GM23338 (cell line): ENCODE data around the gene RPS8. TPM values are rescaled to one million over a fixed set of nuclear protein-coding genes. Genes with fewer than 3 reads are reported as not detected.
A peak's percentile ranks its signal among the peaks of the same experiment; 100 is the strongest.
"Not testable (repeated sequence)": the region's sequence is repeated elsewhere in the genome, so short reads cannot be mapped to it uniquely, and the experiment has no call there.

Experiments
- ATAC-seq: fragments of 200-7000 bp; cut with Tn5 transposase; 3 replicates; pipeline ENCODE4 v1.9.1; 2020
- DNase-seq: peaks from one replicate; pipeline ENCODE4 v3.0.0-alpha.2; 2015; ENCODE audit warnings: low spot score
- H2AFZ ChIP-seq: fragments of 200-600 bp; sonication (generic); 2 replicates; pipeline ENCODE4 v1.8.0; 2016; ENCODE audit warnings: antibody characterized with exemption, mild to moderate bottlenecking, moderate library complexity
- H3F3A ChIP-seq: fragments of 200-600 bp; sonication (generic); replicated peaks from 2 replicates; pipeline ENCODE4 v1.8.0; 2017; ENCODE audit warnings: antibody characterized with exemption, mixed run types, low read depth
- H3K27ac ChIP-seq: fragments of 200-600 bp; sonication (generic); 2 replicates; pipeline ENCODE4 v1.6.1; 2016; ENCODE audit warnings: low read depth
- H3K27me3 ChIP-seq: fragments of 200-600 bp; sonication (generic); 2 replicates; pipeline ENCODE4 v1.8.0; 2016; ENCODE audit warnings: mild to moderate bottlenecking, mixed run types, moderate library complexity; ENCODE audit not compliant: insufficient read depth
- H3K36me3 ChIP-seq: fragments of 200-600 bp; sonication (generic); 2 replicates; pipeline ENCODE4 v1.8.0; 2016; ENCODE audit warnings: mild to moderate bottlenecking; ENCODE audit not compliant: insufficient read depth
- H3K4me1 ChIP-seq: fragments of 200-600 bp; sonication (generic); 2 replicates; pipeline ENCODE4 v1.8.0; 2016; ENCODE audit warnings: mild to moderate bottlenecking, moderate library complexity; ENCODE audit not compliant: insufficient read depth
- H3K4me2 ChIP-seq: fragments of 200-600 bp; sonication (generic); 2 replicates; pipeline ENCODE4 v1.7.1; 2017; ENCODE audit warnings: mixed run types
- H3K4me3 ChIP-seq: fragments of 200-600 bp; sonication (generic); 2 replicates; pipeline ENCODE4 v1.6.1; 2016; ENCODE audit warnings: mixed run types
- H3K79me2 ChIP-seq: fragments of 200-600 bp; sonication (generic); replicated peaks from 2 replicates; pipeline ENCODE4 v1.8.0; 2017; ENCODE audit warnings: mild to moderate bottlenecking; ENCODE audit not compliant: insufficient read depth
- H3K9me2 ChIP-seq: fragments of 200-600 bp; sonication (generic); 2 replicates; pipeline ENCODE4 v1.8.0; 2017; ENCODE audit not compliant: insufficient read depth
- H4K20me1 ChIP-seq: fragments of 200-600 bp; sonication (generic); replicated peaks from 2 replicates; pipeline ENCODE4 v1.8.0; 2017; ENCODE audit warnings: mild to moderate bottlenecking; ENCODE audit not compliant: insufficient read depth
- H3K27ac Mint-ChIP-seq: 2 replicates; pipeline ENCODE4 v1.8.0; 2020; ENCODE audit warnings: inconsistent platforms, mild to moderate bottlenecking, moderate library complexity, mixed read lengths
- H3K27me3 Mint-ChIP-seq: 3 replicates; pipeline ENCODE4 v1.8.0; 2022; ENCODE audit warnings: low read depth, mild to moderate bottlenecking, moderate library complexity, mixed read lengths, inconsistent platforms; ENCODE audit not compliant: insufficient read depth, poor library complexity
- H3K36me3 Mint-ChIP-seq: 3 replicates; pipeline ENCODE4 v1.8.0; 2021; ENCODE audit warnings: low read depth, mild to moderate bottlenecking, inconsistent platforms, moderate library complexity, mixed read lengths
- H3K4me1 Mint-ChIP-seq: 3 replicates; pipeline ENCODE4 v1.8.0; 2020; ENCODE audit warnings: mild to moderate bottlenecking, inconsistent platforms, mixed read lengths
- H3K4me3 Mint-ChIP-seq: 3 replicates; pipeline ENCODE4 v1.8.0; 2021; ENCODE audit warnings: moderate library complexity, mild to moderate bottlenecking, inconsistent platforms, mixed read lengths
- H3K9me3 Mint-ChIP-seq: 3 replicates; pipeline ENCODE4 v1.8.0; 2020; ENCODE audit warnings: moderate library complexity, mild to moderate bottlenecking, inconsistent platforms, mixed read lengths
- CREB1 ChIP-seq: fragments of 250-450 bp; sonication (Bioruptor Pico); IDR thresholded peaks from 2 replicates; pipeline ENCODE4 v1.5.0; 2020; ENCODE audit warnings: low read depth, mild to moderate bottlenecking, moderate library complexity
- ETS1 ChIP-seq: IDR thresholded peaks from 2 replicates; pipeline ENCODE4 v1.6.1; 2016; ENCODE audit warnings: antibody characterized with exemption
- JUNB ChIP-seq: IDR thresholded peaks from one replicate; pipeline ENCODE4 v1.6.1; 2016; ENCODE audit warnings: antibody characterized with exemption; ENCODE audit not compliant: unreplicated experiment
- POLR2AphosphoS5 ChIP-seq: IDR thresholded peaks from 2 replicates; pipeline ENCODE4 v1.6.1; 2016; ENCODE audit warnings: antibody characterized with exemption, low read depth
- polyA plus RNA-seq: library from polyadenylated mRNA; unstranded; fragments of >200 nt; fragmentation: Nextera tagmentation; extraction: Ambion mirVana; gene quantifications from 2 replicates; pipeline ENCODE4 v1.2.1, GENCODE V29; 2016
- total RNA-seq: library from RNA; depleted of rRNA; stranded (reverse); fragments of >200 nt; shearing (Covaris generic); gene quantifications from 2 replicates; pipeline ENCODE4 v1.2.3, GENCODE V29; 2014
- TF ChIP-seq, protein P1 (sequence below): IDR thresholded peaks from one replicate; pipeline ENCODE4 v1.6.1; 2018; ENCODE audit warnings: antibody characterized with exemption; ENCODE audit not compliant: unreplicated experiment

The RPS8 gene
- total and polyA plus RNA-seq, 2 experiments from 2014 or later, result 1,756 to 2,427 TPM

DNA sequence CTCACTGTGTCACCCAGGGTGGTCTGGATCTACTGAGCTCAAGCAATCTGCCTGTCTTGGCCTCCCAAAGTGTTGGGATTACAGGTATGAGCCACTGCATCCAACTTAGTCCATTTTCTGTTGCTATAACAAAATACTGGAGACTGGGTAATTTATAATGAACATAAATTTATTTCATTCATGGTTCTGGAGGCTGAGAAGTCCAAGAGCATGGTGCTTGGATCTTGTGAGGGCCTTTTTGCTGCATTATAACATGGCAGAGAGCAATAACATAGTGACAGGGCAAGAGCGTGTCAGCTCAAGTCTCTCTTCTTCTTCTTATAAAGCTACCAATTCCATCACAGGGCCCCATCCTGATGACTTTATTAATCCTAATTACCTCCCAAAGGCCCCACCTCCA lies 39.3 kb upstream of the RPS8 start (continued):
- TF ChIP-seq, protein P1, sequence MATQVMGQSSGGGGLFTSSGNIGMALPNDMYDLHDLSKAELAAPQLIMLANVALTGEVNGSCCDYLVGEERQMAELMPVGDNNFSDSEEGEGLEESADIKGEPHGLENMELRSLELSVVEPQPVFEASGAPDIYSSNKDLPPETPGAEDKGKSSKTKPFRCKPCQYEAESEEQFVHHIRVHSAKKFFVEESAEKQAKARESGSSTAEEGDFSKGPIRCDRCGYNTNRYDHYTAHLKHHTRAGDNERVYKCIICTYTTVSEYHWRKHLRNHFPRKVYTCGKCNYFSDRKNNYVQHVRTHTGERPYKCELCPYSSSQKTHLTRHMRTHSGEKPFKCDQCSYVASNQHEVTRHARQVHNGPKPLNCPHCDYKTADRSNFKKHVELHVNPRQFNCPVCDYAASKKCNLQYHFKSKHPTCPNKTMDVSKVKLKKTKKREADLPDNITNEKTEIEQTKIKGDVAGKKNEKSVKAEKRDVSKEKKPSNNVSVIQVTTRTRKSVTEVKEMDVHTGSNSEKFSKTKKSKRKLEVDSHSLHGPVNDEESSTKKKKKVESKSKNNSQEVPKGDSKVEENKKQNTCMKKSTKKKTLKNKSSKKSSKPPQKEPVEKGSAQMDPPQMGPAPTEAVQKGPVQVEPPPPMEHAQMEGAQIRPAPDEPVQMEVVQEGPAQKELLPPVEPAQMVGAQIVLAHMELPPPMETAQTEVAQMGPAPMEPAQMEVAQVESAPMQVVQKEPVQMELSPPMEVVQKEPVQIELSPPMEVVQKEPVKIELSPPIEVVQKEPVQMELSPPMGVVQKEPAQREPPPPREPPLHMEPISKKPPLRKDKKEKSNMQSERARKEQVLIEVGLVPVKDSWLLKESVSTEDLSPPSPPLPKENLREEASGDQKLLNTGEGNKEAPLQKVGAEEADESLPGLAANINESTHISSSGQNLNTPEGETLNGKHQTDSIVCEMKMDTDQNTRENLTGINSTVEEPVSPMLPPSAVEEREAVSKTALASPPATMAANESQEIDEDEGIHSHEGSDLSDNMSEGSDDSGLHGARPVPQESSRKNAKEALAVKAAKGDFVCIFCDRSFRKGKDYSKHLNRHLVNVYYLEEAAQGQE, result no peak

GRCh38 chr1:44738953-44739306 lies 36.4 kb upstream of the RPS8 start:
- Histone ChIP-seq H3K36me3 (peaks cover 14% of the 10 kb centered on the region; the same call in 1 of the 2 replicates), H3K4me2 (peak overlapping the region; percentile 37), H3K27ac (peak overlapping the region; percentile 65), H3F3A (peaks cover 12% of the 10 kb centered on the region; the same call in 1 of the 2 replicates), H3K4me3 (peak overlapping the region; percentile 97), H3K79me2 (peaks cover 38% of the 10 kb centered on the region)
- not testable (repeated sequence) for H3K4me1 ChIP-seq, H2AFZ ChIP-seq, H3K9me3 Mint-ChIP-seq, H3K27me3 ChIP-seq, DNase-seq, ATAC-seq, H3K9me2 ChIP-seq, H4K20me1 ChIP-seq
- Mint-ChIP-seq H3K27me3 (peaks cover 11% of the 10 kb centered on the region), H3K36me3 (peaks cover 39% of the 10 kb centered on the region), H3K27ac (peak overlapping the region; percentile 97), H3K4me1 (peaks cover 11% of the 10 kb centered on the region), H3K4me3 (peak overlapping the region; percentile 90)

DNA sequence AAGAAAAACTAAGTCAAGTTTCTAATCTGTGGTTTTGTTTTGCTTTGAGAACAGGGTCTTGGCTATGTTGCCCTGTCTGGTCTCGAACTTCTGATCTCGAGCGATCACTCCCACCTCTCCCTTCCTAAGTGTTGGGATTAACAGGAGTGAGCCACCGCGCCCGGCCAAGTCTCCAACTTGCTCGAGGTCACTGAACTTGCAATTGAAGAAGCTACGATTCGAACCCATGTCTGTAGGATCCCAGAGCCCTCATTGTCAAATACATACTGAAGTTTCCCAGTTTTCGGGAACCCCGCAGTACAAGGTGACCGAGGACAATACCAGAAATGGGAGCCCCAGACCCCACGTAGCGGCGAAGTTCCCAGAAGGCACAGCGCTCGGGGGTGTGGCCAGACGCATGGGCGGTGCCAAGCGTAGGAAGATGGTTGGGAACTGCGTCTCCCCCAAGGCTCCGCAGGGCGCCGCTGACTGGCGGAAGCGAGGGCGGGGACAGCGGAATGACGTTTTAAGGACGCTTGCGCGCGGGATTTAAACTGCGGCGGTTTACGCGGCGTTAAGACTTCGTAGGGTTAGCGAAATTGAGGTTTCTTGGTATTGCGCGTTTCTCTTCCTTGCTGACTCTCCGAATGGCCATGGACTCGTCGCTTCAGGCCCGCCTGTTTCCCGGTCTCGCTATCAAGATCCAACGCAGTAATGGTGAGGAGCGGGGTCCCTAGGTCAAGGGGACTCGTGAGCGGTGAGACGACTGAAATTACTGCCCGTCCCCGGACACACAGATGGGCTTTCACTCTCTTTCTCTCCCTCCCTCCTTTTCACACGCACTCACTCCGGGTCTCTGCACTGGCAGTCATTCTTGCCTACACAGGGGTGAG lies 35.8 kb upstream of the RPS8 start, which contains the start of gene KIF2C:
Gene KIF2C (plus strand): TSS at position 531 of the 872 bp plus-strand sequence. CDS start 96 bp downstream, at position 627.
- TF ChIP-seq JUNB (no peak), CREB1 (peak; percentile 89), POLR2AphosphoS5 (peak; percentile 95), ETS1 (peak; percentile 69)
- Histone ChIP-seq H3K27ac (peak within 1 kb of the TSS; percentile 87), H3K4me1 (peaks cover 7% of the 10 kb centered on the region; the same call in 1 of the 2 replicates), H3K4me2 (peak within 1 kb of the TSS; percentile 97), H3K27me3 (no peaks in the 10 kb centered on the region), H3F3A (peaks cover 12% of the 10 kb centered on the region; the same call in 1 of the 2 replicates), H4K20me1 (peaks cover 15% of the 10 kb centered on the region), H3K79me2 (peaks cover 44% of the 10 kb centered on the region), H2AFZ (peak within 1 kb of the TSS; percentile 82), H3K4me3 (peak within 1 kb of the TSS; percentile 97), H3K9me2 (peaks cover 6% of the 10 kb centered on the region; the same call in 1 of the 2 replicates), H3K36me3 (peaks cover 15% of the 10 kb centered on the region)
- Mint-ChIP-seq H3K4me3 (peak within 1 kb of the TSS; percentile 90), H3K9me3 (peaks cover 8% of the 10 kb centered on the region; the same call in 2 of the 3 replicates), H3K27ac (peak within 1 kb of the TSS; percentile 99), H3K27me3 (peaks cover 11% of the 10 kb centered on the region), H3K36me3 (peaks cover 45% of the 10 kb centered on the region), H3K4me1 (peaks cover 11% of the 10 kb centered on the region)
- DNase-seq (peak; percentile 99), ATAC-seq (peak; percentile 95)
